ENCODE results near the gene TMEM69.
A peak's percentile ranks its signal among the peaks of the same experiment; 100 is the strongest.

Gene TMEM69

DNA sequence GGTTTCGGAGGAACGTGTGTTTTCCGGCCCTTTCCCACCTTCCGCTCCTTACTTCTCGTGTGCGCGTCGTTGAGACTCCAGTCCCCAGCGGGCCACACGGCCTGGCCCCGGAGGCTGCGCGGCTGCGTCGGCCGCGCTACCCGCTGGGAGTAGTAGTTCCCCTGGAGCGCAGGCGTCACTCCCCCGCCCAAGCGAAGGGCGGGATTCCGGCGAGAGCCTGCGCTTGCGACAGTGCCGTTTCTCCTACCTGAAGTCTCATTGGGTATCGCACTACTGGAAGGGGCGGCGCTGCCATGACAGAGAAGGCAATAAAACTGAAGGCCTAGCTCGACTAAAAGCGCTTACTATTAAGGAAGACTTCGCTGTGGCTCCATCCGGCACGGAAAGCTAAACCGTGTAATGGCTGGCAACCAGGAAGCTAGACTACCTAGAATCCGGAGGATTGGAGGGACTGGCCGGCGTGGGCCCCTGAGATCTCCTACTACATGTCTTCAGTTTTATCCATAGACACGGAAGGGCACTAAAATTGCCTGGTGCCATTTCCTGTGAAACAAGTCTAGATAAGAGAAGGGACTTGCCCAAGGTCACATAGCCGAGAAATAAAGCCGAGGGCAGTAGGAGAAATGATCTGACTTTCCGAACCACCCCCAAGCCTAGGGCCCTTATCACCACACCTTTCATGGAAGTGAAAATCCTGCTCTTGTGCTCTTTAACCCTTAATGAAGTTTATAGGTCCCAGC, 797 bp upstream of the TMEM69 start (continued):
- TF ChIP-seq SALL2 (tag by site-specific recombination; IDR thresholded peaks at IDR 0.05; ENCODE audit: borderline replicate concordance) = no peak
- TF ChIP-seq, protein P1, sequence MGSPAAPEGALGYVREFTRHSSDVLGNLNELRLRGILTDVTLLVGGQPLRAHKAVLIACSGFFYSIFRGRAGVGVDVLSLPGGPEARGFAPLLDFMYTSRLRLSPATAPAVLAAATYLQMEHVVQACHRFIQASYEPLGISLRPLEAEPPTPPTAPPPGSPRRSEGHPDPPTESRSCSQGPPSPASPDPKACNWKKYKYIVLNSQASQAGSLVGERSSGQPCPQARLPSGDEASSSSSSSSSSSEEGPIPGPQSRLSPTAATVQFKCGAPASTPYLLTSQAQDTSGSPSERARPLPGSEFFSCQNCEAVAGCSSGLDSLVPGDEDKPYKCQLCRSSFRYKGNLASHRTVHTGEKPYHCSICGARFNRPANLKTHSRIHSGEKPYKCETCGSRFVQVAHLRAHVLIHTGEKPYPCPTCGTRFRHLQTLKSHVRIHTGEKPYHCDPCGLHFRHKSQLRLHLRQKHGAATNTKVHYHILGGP (tag by site-specific recombination; IDR thresholded peaks at IDR 0.05) = no peak
- no peak; the same call in 1 of the 2 replicates for TF ChIP-seq ZFP69B (tag by site-specific recombination; IDR thresholded peaks at IDR 0.05)
- no peak for TF ChIP-seq ZNF2 (tag by site-specific recombination; IDR thresholded peaks at IDR 0.05)
- no peak for TF ChIP-seq ZNF132 (tag by site-specific recombination; IDR thresholded peaks at IDR 0.05; ENCODE audit: borderline replicate concordance)
- TF ChIP-seq ZNF501 (tag by site-specific recombination; IDR thresholded peaks at IDR 0.05) = no peak
- peak; percentile 56; the same call in 1 of the 2 replicates for TF ChIP-seq KLF8 (tag by site-specific recombination; IDR thresholded peaks at IDR 0.05)
- no peak for TF ChIP-seq TRIM28 (IDR thresholded peaks at IDR 0.05; ENCODE audit: borderline replicate concordance, low read length)
- TF ChIP-seq KLF1 (tag by site-specific recombination; IDR thresholded peaks at IDR 0.05) = no peak
- TF ChIP-seq ZIC2 (tag by site-specific recombination; IDR thresholded peaks at IDR 0.05) = peak; percentile 59
- TF ChIP-seq, protein P2, sequence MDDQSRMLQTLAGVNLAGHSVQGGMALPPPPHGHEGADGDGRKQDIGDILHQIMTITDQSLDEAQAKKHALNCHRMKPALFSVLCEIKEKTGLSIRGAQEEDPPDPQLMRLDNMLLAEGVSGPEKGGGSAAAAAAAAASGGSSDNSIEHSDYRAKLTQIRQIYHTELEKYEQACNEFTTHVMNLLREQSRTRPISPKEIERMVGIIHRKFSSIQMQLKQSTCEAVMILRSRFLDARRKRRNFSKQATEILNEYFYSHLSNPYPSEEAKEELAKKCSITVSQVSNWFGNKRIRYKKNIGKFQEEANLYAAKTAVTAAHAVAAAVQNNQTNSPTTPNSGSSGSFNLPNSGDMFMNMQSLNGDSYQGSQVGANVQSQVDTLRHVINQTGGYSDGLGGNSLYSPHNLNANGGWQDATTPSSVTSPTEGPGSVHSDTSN (CRISPR knock-in tag; IDR thresholded peaks at IDR 0.05) = 0 out of 2 replicates have a peak, but pooled peaks have one; percentile 56
- TF ChIP-seq SP2 (tag by site-specific recombination; IDR thresholded peaks at IDR 0.05) = peak; percentile 90
- no peak for TF ChIP-seq ZNF664 (tag by site-specific recombination; IDR thresholded peaks at IDR 0.05)
- no peak for TF ChIP-seq ZNF747 (tag by site-specific recombination; IDR thresholded peaks at IDR 0.05)
- no peak for TF ChIP-seq ZNF239 (tag by site-specific recombination; IDR thresholded peaks at IDR 0.05)
- TF ChIP-seq ZBTB21 (tag by site-specific recombination; IDR thresholded peaks at IDR 0.05) = no peak
- TF ChIP-seq, protein P3, sequence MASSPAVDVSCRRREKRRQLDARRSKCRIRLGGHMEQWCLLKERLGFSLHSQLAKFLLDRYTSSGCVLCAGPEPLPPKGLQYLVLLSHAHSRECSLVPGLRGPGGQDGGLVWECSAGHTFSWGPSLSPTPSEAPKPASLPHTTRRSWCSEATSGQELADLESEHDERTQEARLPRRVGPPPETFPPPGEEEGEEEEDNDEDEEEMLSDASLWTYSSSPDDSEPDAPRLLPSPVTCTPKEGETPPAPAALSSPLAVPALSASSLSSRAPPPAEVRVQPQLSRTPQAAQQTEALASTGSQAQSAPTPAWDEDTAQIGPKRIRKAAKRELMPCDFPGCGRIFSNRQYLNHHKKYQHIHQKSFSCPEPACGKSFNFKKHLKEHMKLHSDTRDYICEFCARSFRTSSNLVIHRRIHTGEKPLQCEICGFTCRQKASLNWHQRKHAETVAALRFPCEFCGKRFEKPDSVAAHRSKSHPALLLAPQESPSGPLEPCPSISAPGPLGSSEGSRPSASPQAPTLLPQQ (tag by site-specific recombination; IDR thresholded peaks at IDR 0.05) = peak; percentile 13; the same call in 1 of the 2 replicates
- no peak for TF ChIP-seq ZNF404 (tag by site-specific recombination; IDR thresholded peaks at IDR 0.05)
- TF ChIP-seq, protein P4, sequence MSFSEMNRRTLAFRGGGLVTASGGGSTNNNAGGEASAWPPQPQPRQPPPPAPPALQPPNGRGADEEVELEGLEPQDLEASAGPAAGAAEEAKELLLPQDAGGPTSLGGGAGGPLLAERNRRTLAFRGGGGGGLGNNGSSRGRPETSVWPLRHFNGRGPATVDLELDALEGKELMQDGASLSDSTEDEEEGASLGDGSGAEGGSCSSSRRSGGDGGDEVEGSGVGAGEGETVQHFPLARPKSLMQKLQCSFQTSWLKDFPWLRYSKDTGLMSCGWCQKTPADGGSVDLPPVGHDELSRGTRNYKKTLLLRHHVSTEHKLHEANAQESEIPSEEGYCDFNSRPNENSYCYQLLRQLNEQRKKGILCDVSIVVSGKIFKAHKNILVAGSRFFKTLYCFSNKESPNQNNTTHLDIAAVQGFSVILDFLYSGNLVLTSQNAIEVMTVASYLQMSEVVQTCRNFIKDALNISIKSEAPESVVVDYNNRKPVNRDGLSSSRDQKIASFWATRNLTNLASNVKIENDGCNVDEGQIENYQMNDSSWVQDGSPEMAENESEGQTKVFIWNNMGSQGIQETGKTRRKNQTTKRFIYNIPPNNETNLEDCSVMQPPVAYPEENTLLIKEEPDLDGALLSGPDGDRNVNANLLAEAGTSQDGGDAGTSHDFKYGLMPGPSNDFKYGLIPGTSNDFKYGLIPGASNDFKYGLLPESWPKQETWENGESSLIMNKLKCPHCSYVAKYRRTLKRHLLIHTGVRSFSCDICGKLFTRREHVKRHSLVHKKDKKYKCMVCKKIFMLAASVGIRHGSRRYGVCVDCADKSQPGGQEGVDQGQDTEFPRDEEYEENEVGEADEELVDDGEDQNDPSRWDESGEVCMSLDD (tag by site-specific recombination; IDR thresholded peaks at IDR 0.05) = no peak
- TF ChIP-seq ZBTB20 (tag by site-specific recombination; IDR thresholded peaks at IDR 0.05) = peak; percentile 97
- TF ChIP-seq, protein P5, sequence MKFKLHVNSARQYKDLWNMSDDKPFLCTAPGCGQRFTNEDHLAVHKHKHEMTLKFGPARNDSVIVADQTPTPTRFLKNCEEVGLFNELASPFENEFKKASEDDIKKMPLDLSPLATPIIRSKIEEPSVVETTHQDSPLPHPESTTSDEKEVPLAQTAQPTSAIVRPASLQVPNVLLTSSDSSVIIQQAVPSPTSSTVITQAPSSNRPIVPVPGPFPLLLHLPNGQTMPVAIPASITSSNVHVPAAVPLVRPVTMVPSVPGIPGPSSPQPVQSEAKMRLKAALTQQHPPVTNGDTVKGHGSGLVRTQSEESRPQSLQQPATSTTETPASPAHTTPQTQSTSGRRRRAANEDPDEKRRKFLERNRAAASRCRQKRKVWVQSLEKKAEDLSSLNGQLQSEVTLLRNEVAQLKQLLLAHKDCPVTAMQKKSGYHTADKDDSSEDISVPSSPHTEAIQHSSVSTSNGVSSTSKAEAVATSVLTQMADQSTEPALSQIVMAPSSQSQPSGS (tag by site-specific recombination; IDR thresholded peaks at IDR 0.05; ENCODE audit: low read depth) = 0 out of 2 replicates have a peak, but pooled peaks have one; percentile 6
- no peak for TF ChIP-seq ZNF354C (tag by site-specific recombination; IDR thresholded peaks at IDR 0.05; ENCODE audit: borderline replicate concordance, low read depth)
- TF ChIP-seq OVOL3 (tag by site-specific recombination; IDR thresholded peaks at IDR 0.05) = no peak
- no peak for TF ChIP-seq ZNF585B (tag by site-specific recombination; IDR thresholded peaks at IDR 0.05)
- no peak for TF ChIP-seq SCRT1 (tag by site-specific recombination; IDR thresholded peaks at IDR 0.05; ENCODE audit: borderline replicate concordance)
- TF ChIP-seq ZNF202 (tag by site-specific recombination; IDR thresholded peaks at IDR 0.05; ENCODE audit: borderline replicate concordance) = no peak
